Iris pigment epithelial cell (primary cell): ENCODE results near the gene SPINK9.
A peak's percentile ranks its signal among the peaks of the same experiment; 100 is the strongest.
"Not testable (repeated sequence)": the region's sequence is repeated elsewhere in the genome, so short reads cannot be mapped to it uniquely, and the experiment has no call there.

ENCODE experiments used
- DNase-seq: peaks from one replicate; pipeline ENCODE4 v3.0.0-alpha.2; 2011; ENCODE audit warnings: low read depth

SPINK9 gene

DNA sequence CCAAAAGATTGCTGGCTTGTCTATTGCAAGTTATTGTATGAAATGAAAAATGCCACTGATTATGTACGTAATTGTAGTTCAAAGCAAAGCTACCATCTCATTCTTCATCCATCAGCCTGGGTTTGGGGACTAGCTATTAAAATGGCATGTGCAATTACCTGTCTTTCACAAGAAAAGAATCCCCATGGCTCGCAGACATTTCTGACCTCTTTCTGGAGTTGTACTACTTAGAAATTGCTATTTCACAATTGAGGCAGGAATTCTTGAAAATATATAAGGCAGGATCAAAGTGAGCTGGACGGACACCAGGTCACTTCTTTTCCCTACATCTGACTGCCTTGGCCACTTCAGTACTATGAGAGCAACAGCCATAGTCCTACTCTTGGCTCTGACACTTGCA lies at the start of gene SPINK9:
Gene SPINK9 (plus strand): TSS at position 301 of the 400 bp plus-strand sequence. CDS start 55 bp downstream, at position 356.
- DNase-seq = no peak

DNA sequence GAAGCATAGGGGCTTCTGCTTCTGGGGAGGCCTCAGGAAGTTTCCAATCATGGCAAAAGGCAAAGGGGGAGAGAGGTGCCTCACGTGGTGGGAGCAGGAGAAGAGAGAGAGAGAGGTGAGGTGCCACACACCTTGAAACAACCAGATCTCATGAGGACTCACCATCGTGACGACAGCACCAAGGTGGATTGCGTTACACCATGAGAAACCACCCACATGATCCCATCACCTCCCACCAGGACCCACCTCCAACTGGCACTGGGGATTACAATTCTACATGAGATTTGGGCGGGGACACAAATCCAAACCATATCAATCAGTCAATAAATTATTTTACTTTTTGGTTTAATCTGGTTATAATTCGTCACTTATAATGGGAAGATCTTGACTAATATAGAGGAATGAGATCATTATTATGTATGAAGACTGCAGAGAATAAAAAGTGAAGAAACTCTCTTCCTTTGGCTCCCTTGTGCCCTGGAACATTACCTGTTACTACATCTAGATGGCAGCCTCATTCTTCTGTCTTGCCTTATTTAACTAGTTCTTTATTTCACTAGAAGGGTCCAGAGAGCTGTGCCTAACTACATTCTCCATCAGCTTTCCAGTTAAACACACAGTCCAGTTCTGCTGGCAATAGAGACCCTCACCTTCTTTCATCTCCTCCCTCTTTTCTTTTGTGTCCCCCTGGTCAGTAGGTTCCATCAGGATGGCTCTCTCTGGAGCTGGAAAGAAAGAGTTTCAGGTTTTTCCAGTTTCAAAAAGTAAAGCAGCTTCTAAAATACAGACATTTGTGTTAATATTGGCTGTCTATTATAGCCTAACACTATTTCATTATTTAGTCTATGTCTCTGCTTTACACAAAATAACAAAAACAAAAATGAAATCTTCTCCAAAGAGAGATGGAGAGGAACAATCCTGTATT lies 44.8 kb upstream of the SPINK9 start:
- DNase-seq = peak; percentile 23

GRCh38 chr5:148297731-148298130 lies 37.6 kb upstream of the SPINK9 start:
- no peak for DNase-seq

- DNase-seq = no peak
Measured at GRCh38 chr5:148306446-148306845, 28.9 kb upstream of the SPINK9 start.

DNA sequence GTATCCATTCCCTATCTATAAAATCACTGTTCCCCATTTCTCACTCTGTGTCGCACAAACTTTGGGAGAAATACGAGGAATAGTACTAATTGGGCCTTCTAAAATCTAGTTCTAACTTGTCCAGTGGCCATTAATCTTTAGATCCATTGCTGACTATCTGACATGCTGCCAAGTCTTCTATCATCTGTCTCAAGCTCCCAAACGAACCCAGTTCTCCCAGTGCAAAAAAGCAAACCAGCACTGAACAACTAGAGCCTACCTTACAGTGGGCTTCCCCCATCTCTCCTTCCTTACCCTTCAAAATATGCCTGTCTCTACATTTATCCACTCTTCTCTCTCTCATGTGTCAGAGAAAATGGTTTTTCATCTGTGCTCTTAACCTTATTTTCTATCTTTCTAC lies 26.3 kb upstream of the SPINK9 start:
- no peak for DNase-seq

GRCh38 chr5:148309746-148310145 lies 25.6 kb upstream of the SPINK9 start:
- no peak for DNase-seq

- no peak for DNase-seq
Measured at GRCh38 chr5:148311484-148311883, 23.9 kb upstream of the SPINK9 start.

- no peak for DNase-seq
Measured at GRCh38 chr5:148312153-148312552, 23.2 kb upstream of the SPINK9 start, which contains the start of gene SPINK7. Gene SPINK7, plus strand, starts transcription at chr5:148312423. Its CDS starts 61 bp downstream, at chr5:148312484.

- no peak for DNase-seq
Measured at GRCh38 chr5:148314187-148314586, 21.2 kb upstream of the SPINK9 start.

DNA sequence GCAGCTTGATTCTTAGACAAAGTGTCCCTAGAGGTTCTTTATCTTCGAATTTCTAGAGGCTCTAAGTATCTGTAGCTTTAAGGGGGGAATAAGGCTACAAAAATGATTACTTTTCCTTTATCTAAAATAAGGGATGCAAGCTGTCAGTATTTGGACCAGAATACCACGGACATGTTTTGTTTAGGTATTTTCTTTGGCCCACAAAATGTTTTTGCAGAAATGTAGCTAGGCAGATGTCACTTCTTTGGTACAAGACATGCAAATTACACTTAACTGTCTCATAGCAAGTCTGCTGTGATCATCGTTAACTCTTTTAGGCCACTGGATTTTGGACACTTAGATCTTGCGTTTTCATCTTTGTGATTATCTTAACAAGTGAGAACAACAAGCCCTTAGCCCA lies 20.6 kb upstream of the SPINK9 start:
- no peak for DNase-seq

GRCh38 chr5:148320011-148320963 lies 15.1 kb upstream of the SPINK9 start:
- not testable (repeated sequence) for DNase-seq

GRCh38 chr5:148333262-148333849 lies 2.0 kb upstream of the SPINK9 start:
- DNase-seq = no peak

GRCh38 chr5:148336704-148337435 lies 1.5 kb downstream of the SPINK9 start:
- no peak for DNase-seq

- no peak for DNase-seq
Measured at GRCh38 chr5:148342371-148343045, 7.1 kb downstream of the SPINK9 start.

DNA sequence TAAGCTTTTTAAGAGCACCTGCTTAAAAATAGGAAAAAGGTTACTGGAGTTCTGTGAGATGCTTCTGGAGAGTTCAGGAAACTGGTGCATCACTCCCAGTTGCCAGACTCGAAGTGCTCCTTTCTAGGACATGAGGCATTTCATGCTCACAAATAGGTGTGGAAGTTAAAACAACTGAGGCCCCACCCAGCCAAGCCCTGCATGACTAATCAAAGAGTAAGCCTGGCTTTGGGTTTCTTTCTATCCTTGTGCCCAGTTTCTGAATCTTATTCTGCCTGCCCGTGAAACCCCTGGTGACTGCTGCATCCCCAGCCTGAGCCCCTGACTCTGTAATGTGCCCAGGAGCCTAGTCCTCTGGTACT lies 7.7 kb downstream of the SPINK9 start:
- DNase-seq = no peak

DNA sequence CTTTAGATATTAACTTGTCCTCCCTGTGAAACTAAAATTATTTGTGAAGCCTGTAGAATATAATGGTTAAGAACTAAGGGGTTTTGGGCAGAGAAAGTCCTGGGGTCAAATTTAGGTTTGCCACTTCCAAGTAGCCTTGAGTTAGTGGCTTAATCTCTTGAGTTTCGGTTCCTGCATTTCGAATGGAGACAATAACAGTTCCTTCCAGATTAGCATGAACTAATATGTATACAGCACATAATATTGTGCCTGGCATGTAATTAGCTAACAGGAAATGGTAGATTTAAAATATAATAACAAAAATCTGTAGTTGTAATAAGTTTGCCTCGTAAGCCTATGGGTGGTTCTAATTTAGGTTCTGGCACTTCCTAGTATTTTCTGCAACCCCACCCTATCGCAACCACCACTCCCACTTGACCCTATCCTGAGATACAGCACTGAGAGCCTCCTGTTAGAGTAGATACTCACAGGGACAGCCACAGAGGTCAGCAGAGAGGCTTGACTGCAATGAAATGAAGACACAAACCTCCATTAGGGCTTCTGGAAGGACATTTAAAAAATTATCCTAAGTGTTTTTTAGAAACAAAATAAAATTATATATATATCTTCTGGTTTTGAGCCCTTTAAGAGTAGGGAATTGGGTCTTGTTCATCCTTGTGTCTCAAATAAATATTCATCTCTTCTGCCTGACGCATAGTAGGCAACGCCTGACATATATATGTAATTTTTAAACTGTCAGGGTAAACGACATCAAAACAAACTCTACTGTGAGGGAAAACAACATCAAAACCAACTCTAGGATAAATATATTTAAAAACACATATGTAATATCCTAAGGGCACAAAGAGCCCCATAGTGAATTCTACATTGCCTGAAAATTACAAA lies 8.5 kb downstream of the SPINK9 start:
- no peak for DNase-seq

- no peak for DNase-seq
Measured at GRCh38 chr5:148347706-148348105, 12.3 kb downstream of the SPINK9 start.

- DNase-seq = no peak
Measured at GRCh38 chr5:148352696-148353095, 17.3 kb downstream of the SPINK9 start.

- no peak for DNase-seq
Measured at GRCh38 chr5:148353634-148354033, 18.3 kb downstream of the SPINK9 start.

GRCh38 chr5:148364343-148364742 lies 29.0 kb downstream of the SPINK9 start:
- DNase-seq = no peak
